HepG2 (cell line): Measurements from ENCODE around the gene CNP. TPM values are rescaled to one million over a fixed set of nuclear protein-coding genes. Genes with fewer than 3 reads are reported as not detected.

Source experiments
- AGO1 ChIP-seq: fragments of 200-400 bp; formaldehyde crosslinking; IDR thresholded peaks from 2 replicates; pipeline ENCODE4 v1.6.1; 2017; ENCODE audit warnings: mild to moderate bottlenecking, low read depth, low read length, moderate library complexity; ENCODE audit not compliant: poor library complexity, severe bottlenecking
- EED ChIP-seq: sonication (generic); formaldehyde crosslinking; IDR thresholded peaks from 2 replicates; pipeline ENCODE4 v1.5.0; 2020; ENCODE audit warnings: mild to moderate bottlenecking, missing genetic modification reagents
- GABPA ChIP-seq, 2 experiments: IDR thresholded peaks; 2 replicates each; pipeline ENCODE4 v1.6.1; 2011 to 2016; ENCODE audit warnings: low read depth in 2 of 2, low read length in 1 of 2, missing biosample characterization in 1 of 2, missing genetic modification characterization in 1 of 2
- GZF1 ChIP-seq: sonication (generic); formaldehyde crosslinking; IDR thresholded peaks from 2 replicates; pipeline ENCODE4 v1.5.1; 2020; ENCODE audit warnings: mild to moderate bottlenecking, missing genetic modification reagents
- IRX3 ChIP-seq: sonication (generic); formaldehyde crosslinking; IDR thresholded peaks from 2 replicates; pipeline ENCODE4 v1.8.1; 2023; ENCODE audit warnings: mild to moderate bottlenecking, low read depth, missing genetic modification reagents, borderline replicate concordance
- ISX ChIP-seq: sonication (generic); formaldehyde crosslinking; conservative IDR thresholded peaks from 2 replicates; pipeline ENCODE4 v1.5.0; 2020; ENCODE audit warnings: missing genetic modification reagents
- NFKBIZ ChIP-seq: IDR thresholded peaks from 2 replicates; pipeline ENCODE4 v1.6.1; 2018; ENCODE audit warnings: missing genetic modification reagents, missing compliant biosample characterization
- ONECUT2 ChIP-seq: sonication (generic); formaldehyde crosslinking; IDR thresholded peaks from 2 replicates; pipeline ENCODE4 v1.4.0; 2020; ENCODE audit warnings: missing genetic modification reagents
- POLR2G ChIP-seq: fragments of 200-400 bp; formaldehyde crosslinking; IDR thresholded peaks from 2 replicates; pipeline ENCODE4 v1.6.1; 2018; ENCODE audit warnings: mild to moderate bottlenecking, low read depth, low read length, moderate library complexity
- PPARG ChIP-seq: conservative IDR thresholded peaks from 2 replicates; pipeline ENCODE4 v1.6.1; 2016; ENCODE audit warnings: missing biosample characterization, missing genetic modification reagents
- RFX3 ChIP-seq: IDR thresholded peaks from 2 replicates; pipeline ENCODE4 v1.6.1; 2016; ENCODE audit warnings: missing biosample characterization, missing genetic modification reagents
- RORA ChIP-seq: sonication (generic); formaldehyde crosslinking; IDR thresholded peaks from 2 replicates; pipeline ENCODE4 v1.5.0; 2020; ENCODE audit warnings: mild to moderate bottlenecking, missing genetic modification reagents, moderate library complexity
- SNAI1 ChIP-seq: sonication (generic); formaldehyde crosslinking; IDR thresholded peaks from 2 replicates; pipeline ENCODE4 v1.5.0; 2020; ENCODE audit warnings: mild to moderate bottlenecking, missing genetic modification reagents, borderline replicate concordance
- SOX6 ChIP-seq, 2 experiments: fragments of 450-650 bp in 1 of 2; sonication (generic) in 1 of 2; formaldehyde crosslinking in 1 of 2; IDR thresholded peaks; 2 replicates each; pipeline versions ENCODE4 v1.4.0 to v1.6.1; 2017 to 2020; ENCODE audit warnings: antibody characterized with exemption in 1 of 2, mild to moderate bottlenecking in 1 of 2, missing genetic modification reagents in 1 of 2
- SPEN ChIP-seq: sonication (generic); formaldehyde crosslinking; IDR thresholded peaks from 2 replicates; pipeline ENCODE4 v1.5.1; 2020; ENCODE audit warnings: low read depth, mild to moderate bottlenecking, missing genetic modification reagents
- THAP11 ChIP-seq: IDR thresholded peaks from 2 replicates; pipeline ENCODE4 v1.6.1; 2016; ENCODE audit warnings: missing biosample characterization, missing genetic modification reagents
- ZNF12 ChIP-seq: sonication (generic); formaldehyde crosslinking; IDR thresholded peaks from 2 replicates; pipeline ENCODE4 v1.5.0; 2020; ENCODE audit warnings: missing genetic modification reagents
- ZNF430 ChIP-seq: sonication (generic); formaldehyde crosslinking; IDR thresholded peaks from 2 replicates; pipeline ENCODE4 v1.9.0; 2021; ENCODE audit warnings: mild to moderate bottlenecking, missing genetic modification reagents
- ZNF816 ChIP-seq: sonication (generic); formaldehyde crosslinking; IDR thresholded peaks from 2 replicates; pipeline ENCODE4 v1.8.0; 2022; ENCODE audit warnings: missing genetic modification reagents, mild to moderate bottlenecking, borderline replicate concordance
- polyA plus RNA-seq, 8 experiments: library from polyadenylated mRNA; depleted of rRNA in 3 of 8; stranded (reverse) in 7 of 8; unstranded in 1 of 8; fragments of >200 nt; fragmentation: Illumina TruSeq in 4 of 8; extraction: Trizol in 4 of 8; gene quantifications; 2 replicates each; pipeline versions ENCODE4 v1.2.1 to v1.2.3, GENCODE V29; 2011 to 2016; ENCODE audit warnings: low read depth in 4 of 8, missing spikeins in 1 of 8, mixed read lengths in 1 of 8; ENCODE audit not compliant: insufficient read depth in 1 of 8
- total RNA-seq, 5 experiments: library from RNA; depleted of rRNA; stranded (reverse); fragments of >200 nt; fragmentation: Illumina TruSeq; extraction: Trizol; gene quantifications; 2 replicates each; pipeline ENCODE4 v1.2.3, GENCODE V29; 2016; ENCODE audit warnings: low read depth in 1 of 5
- TF ChIP-seq, protein P1 (sequence below): sonication (generic); formaldehyde crosslinking; IDR thresholded peaks from 2 replicates; pipeline ENCODE4 v1.5.1; 2020; ENCODE audit warnings: missing genetic modification reagents, mild to moderate bottlenecking, borderline replicate concordance
- TF ChIP-seq, protein P2 (sequence below): sonication (generic); formaldehyde crosslinking; IDR thresholded peaks from 2 replicates; pipeline ENCODE4 v1.4.0; 2020; ENCODE audit warnings: missing genetic modification reagents, borderline replicate concordance
- TF ChIP-seq, protein P3 (sequence below): sonication (generic); formaldehyde crosslinking; IDR thresholded peaks from 2 replicates; pipeline ENCODE4 v1.5.0; 2020; ENCODE audit warnings: missing genetic modification reagents
- TF ChIP-seq, protein P4 (sequence below): sonication (generic); formaldehyde crosslinking; IDR thresholded peaks from 2 replicates; pipeline ENCODE4 v1.8.1; 2023; ENCODE audit warnings: missing genetic modification reagents, mild to moderate bottlenecking, borderline replicate concordance
- TF ChIP-seq, protein P5 (sequence below): sonication (generic); formaldehyde crosslinking; IDR thresholded peaks from 2 replicates; pipeline ENCODE4 v1.5.0; 2020; ENCODE audit warnings: missing genetic modification reagents

CNP gene
- total and polyA plus RNA-seq, 2 of the 13 experiments (the other 11 are each of a cell fraction or from before 2014, with no cell fraction given): 97.2 to 161 TPM

DNA sequence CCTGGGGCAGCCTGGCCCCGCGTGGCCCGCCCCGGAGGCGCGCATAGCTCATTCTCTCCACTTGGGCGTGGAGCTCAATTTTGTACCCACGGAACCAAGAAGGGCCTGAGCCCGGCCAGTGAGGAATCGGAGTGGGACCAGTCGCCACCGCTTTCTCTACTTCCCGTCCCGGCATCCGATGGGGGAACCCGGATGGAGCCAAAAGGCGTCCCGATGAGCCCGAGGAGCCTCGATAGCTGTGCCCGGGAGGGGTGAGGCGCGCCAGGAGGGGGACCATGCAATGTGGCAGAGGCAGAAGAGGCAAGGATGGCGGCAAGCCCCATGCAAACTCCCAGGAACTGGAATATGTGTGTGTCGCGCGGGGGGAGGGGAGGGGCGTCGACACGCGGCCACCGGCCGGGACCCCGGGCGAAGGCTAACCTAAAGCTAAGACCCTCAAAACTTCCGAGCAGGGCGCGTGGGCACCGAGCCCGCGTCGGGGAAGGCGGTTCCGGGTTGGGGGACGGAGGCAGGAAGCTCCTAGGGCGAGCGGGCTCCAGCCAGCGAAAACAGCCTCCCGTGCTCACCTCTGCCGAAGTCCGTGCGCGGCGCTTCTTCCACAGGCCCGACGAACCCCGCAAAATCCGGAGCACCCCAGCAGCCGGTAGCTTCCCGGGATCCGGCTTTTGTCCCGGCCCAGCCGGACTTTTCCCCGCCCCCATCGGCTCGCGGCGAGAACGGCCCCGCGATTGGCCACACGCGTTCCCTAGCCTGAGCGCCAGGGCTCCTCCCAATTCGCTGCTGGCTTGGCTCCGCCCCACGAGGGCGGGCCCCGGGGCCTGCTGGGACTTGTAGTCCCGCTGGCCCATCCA, 48.1 kb upstream of the CNP start, which contains the start of gene ACLY (continued):
- TF ChIP-seq, protein P1, sequence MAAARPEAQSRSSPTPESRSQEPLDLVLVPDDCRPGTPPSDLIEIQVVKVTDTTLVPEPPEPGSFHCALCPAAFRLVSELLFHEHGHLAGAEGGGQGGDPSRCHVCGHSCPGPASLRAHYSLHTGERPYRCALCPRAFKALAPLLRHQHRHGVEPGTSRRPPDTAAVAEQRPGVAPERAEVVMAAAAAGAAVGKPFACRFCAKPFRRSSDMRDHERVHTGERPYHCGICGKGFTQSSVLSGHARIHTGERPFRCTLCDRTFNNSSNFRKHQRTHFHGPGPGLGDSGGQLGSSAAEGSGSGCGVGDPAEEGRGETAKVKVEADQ (CRISPR knock-in tag): peak; percentile 92; the same call in 1 of the 2 replicates
- TF ChIP-seq GABPA (IDR thresholded peaks at IDR 0.05; ENCODE audit: low read depth, low read length) (peak; percentile 37; the same call in 1 of the 2 replicates), GABPA (CRISPR knock-in tag; IDR thresholded peaks at IDR 0.05; ENCODE audit: low read depth) (peak; percentile 67), SPEN (CRISPR knock-in tag) (no peak), ONECUT2 (CRISPR knock-in tag) (0 out of 2 replicates have a peak, but pooled peaks have one; percentile 44), ZNF430 (CRISPR knock-in tag) (peak; percentile 58), ISX (0 out of 2 replicates have a peak, but pooled peaks have one; percentile 9), SOX6 (IDR thresholded peaks at IDR 0.05) (no peak), SOX6 (CRISPR knock-in tag; IDR thresholded peaks at IDR 0.05) (peak; percentile 22; the same call in 1 of the 2 replicates), RORA (CRISPR knock-in tag) (no peak), POLR2G (peak; percentile 94), RFX3 (CRISPR knock-in tag) (no peak), AGO1 (no peak), IRX3 (peak; percentile 75; the same call in 1 of the 2 replicates), NFKBIZ (CRISPR knock-in tag) (no peak; the same call in 1 of the 2 replicates), GZF1 (CRISPR knock-in tag) (no peak; the same call in 1 of the 2 replicates), ZNF12 (CRISPR knock-in tag) (no peak), SNAI1 (CRISPR knock-in tag) (peak; percentile 80; the same call in 1 of the 2 replicates), ZNF816 (peak; percentile 41; the same call in 1 of the 2 replicates), EED (peak; percentile 67; the same call in 1 of the 2 replicates), THAP11 (CRISPR knock-in tag) (peak; percentile 98), PPARG (0 out of 2 replicates have a peak, but pooled peaks have one; percentile 34)
- TF ChIP-seq, protein P2, sequence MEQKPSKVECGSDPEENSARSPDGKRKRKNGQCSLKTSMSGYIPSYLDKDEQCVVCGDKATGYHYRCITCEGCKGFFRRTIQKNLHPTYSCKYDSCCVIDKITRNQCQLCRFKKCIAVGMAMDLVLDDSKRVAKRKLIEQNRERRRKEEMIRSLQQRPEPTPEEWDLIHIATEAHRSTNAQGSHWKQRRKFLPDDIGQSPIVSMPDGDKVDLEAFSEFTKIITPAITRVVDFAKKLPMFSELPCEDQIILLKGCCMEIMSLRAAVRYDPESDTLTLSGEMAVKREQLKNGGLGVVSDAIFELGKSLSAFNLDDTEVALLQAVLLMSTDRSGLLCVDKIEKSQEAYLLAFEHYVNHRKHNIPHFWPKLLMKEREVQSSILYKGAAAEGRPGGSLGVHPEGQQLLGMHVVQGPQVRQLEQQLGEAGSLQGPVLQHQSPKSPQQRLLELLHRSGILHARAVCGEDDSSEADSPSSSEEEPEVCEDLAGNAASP: no peak
- TF ChIP-seq, protein P3, sequence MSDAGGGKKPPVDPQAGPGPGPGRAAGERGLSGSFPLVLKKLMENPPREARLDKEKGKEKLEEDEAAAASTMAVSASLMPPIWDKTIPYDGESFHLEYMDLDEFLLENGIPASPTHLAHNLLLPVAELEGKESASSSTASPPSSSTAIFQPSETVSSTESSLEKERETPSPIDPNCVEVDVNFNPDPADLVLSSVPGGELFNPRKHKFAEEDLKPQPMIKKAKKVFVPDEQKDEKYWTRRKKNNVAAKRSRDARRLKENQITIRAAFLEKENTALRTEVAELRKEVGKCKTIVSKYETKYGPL (CRISPR knock-in tag): no peak
- TF ChIP-seq, protein P4, sequence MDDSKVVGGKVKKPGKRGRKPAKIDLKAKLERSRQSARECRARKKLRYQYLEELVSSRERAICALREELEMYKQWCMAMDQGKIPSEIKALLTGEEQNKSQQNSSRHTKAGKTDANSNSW (CRISPR knock-in tag): no peak
- TF ChIP-seq, protein P5, sequence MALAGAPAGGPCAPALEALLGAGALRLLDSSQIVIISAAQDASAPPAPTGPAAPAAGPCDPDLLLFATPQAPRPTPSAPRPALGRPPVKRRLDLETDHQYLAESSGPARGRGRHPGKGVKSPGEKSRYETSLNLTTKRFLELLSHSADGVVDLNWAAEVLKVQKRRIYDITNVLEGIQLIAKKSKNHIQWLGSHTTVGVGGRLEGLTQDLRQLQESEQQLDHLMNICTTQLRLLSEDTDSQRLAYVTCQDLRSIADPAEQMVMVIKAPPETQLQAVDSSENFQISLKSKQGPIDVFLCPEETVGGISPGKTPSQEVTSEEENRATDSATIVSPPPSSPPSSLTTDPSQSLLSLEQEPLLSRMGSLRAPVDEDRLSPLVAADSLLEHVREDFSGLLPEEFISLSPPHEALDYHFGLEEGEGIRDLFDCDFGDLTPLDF: peak; percentile 60
